Sigmoid colon (tissue), 3 donors: ENCODE results near the gene THSD7B.

Experiments
- CTCF ChIP-seq, 4 experiments: fragments of 450-650 bp in 3 of 4; fragments of 200-600 bp in 1 of 4; IDR thresholded peaks; one replicate each; pipeline ENCODE4 v1.5.1; 2016 to 2019; ENCODE audit warnings: antibody characterized with exemption in 4 of 4, mild to moderate bottlenecking in 3 of 4, moderate library complexity in 2 of 4
- POLR2A ChIP-seq, 2 donors: fragments of 450-650 bp; IDR thresholded peaks; one replicate each; pipeline ENCODE4 v1.6.1; 2016; ENCODE audit warnings: antibody characterized with exemption in 2 of 2, mild to moderate bottlenecking in 2 of 2, moderate library complexity in 2 of 2

GRCh38 chr2:137369106-137369505 is 603.8 kb downstream of the THSD7B start:
- TF ChIP-seq POLR2A (IDR thresholded peaks at IDR 0.05) (no peak), CTCF (IDR thresholded peaks at IDR 0.05) (no peak)
